ENCODE results near the gene NAV1. TPM values are rescaled to one million over a fixed set of nuclear protein-coding genes. Genes with fewer than 3 reads are reported as not detected.

The NAV1 gene
- total and polyA plus RNA-seq, 12 donors, result 3.0 to 21.9 (median 12.8) TPM

GRCh38 chr1:201536558-201536957 lies 2.4 kb upstream of the NAV1 start:
- Histone ChIP-seq H3K4me3 (no peak overlapping the region), H3K27ac (peak overlapping the region in 2 of 5 donors; percentile 48 to 85), H3K27me3 (peaks cover 4% of the 10 kb centered on the region), H3K9me3 (replicated peaks in 1 of 3) (no peaks in the 10 kb centered on the region), H3K36me3 (replicated peaks in 1 of 2) (no peaks in the 10 kb centered on the region), H3K4me1 (replicated peaks in 1 of 2) (peaks cover 0 to 43% of the 10 kb centered on the region in 2 donors)
- 70 to 91% (median 76%) methylated on average over 4 of the region's 4 CpGs for WGBS, 4 donors
- peak in 2 of 7 donors; percentile 17 to 58 for DNase-seq
- TF ChIP-seq POLR2A (IDR thresholded peaks at IDR 0.05) (no peak), CTCF (IDR thresholded peaks at IDR 0.05) (no peak)
- intact Hi-C loops (cut with DNase I), result no loop called here

GRCh38 chr1:201537028-201537427 lies 1.9 kb upstream of the NAV1 start:
- H3K4me1 ChIP-seq (replicated peaks in 1 of 2), result peaks cover 0 to 47% of the 10 kb centered on the region in 2 donors
- WGBS, 4 donors, result 77 to 87% (median 80%) methylated on average over 2 of the region's 2 CpGs
- H3K27me3 ChIP-seq, result peaks cover 4% of the 10 kb centered on the region
- H3K36me3 ChIP-seq (replicated peaks in 1 of 2), result no peaks in the 10 kb centered on the region
- DNase-seq, result peak in 1 of 7 donors; percentile 24
- intact Hi-C loops (cut with DNase I), result no loop called here
- H3K9me3 ChIP-seq (replicated peaks in 1 of 3), result no peaks in the 10 kb centered on the region
- H3K27ac ChIP-seq, result peak overlapping the region in 1 of 5 donors; percentile 85
- TF ChIP-seq POLR2A (IDR thresholded peaks at IDR 0.05) (no peak), CTCF (IDR thresholded peaks at IDR 0.05) (no peak)
- no peak overlapping the region for H3K4me3 ChIP-seq

- H3K4me1 ChIP-seq (replicated peaks in 1 of 2), result peaks cover 0 to 49% of the 10 kb centered on the region in 2 donors
- 94 to 97% (median 95%) methylated on average over 4 of the region's 4 CpGs for WGBS, 4 donors
These were observed 1.5 kb upstream of the NAV1 start for GRCh38 chr1:201537467-201537866.

GRCh38 chr1:201537891-201538611 lies 876 bp upstream of the NAV1 start:
- peak in 1 of 7 donors; percentile 51 for DNase-seq
- Histone ChIP-seq H3K4me3 (peak overlapping the region in 1 of 4 donors; percentile 72), H3K27ac (peak overlapping the region in 3 of 5 donors; percentile 0 to 83 (median 77)), H3K36me3 (replicated peaks in 1 of 2) (no peaks in the 10 kb centered on the region), H3K9me3 (replicated peaks in 1 of 3) (no peaks in the 10 kb centered on the region), H3K27me3 (peaks cover 4% of the 10 kb centered on the region), H3K4me1 (replicated peaks in 1 of 2) (peaks cover 0 to 55% of the 10 kb centered on the region in 2 donors)
- 24 to 49% (median 35%) methylated on average over 5 to 6 of the region's 6 CpGs for WGBS, 4 donors
- TF ChIP-seq CTCF (IDR thresholded peaks at IDR 0.05) (no peak), POLR2A (IDR thresholded peaks at IDR 0.05) (no peak)
- intact Hi-C loops (cut with DNase I), result no loop called here

More at GRCh38 chr1:201537467-201537866, 1.5 kb upstream of the NAV1 start:
- H3K9me3 ChIP-seq (replicated peaks in 1 of 3), result no peaks in the 10 kb centered on the region
- intact Hi-C loops (cut with DNase I), result no loop called here
- peaks cover 4% of the 10 kb centered on the region for H3K27me3 ChIP-seq
- DNase-seq, result no peak
- TF ChIP-seq CTCF (IDR thresholded peaks at IDR 0.05), result no peak
- TF ChIP-seq POLR2A (IDR thresholded peaks at IDR 0.05), result no peak
- H3K4me3 ChIP-seq, result no peak overlapping the region
- peak overlapping the region in 1 of 5 donors; percentile 83 for H3K27ac ChIP-seq
- no peaks in the 10 kb centered on the region for H3K36me3 ChIP-seq (replicated peaks in 1 of 2)
